Mucosa of descending colon (tissue), 3 donors: ENCODE data around the gene GNAQ. TPM values are rescaled to one million over a fixed set of nuclear protein-coding genes. Genes with fewer than 3 reads are reported as not detected.

Source experiments
- ATAC-seq: fragments of 200-7000 bp; cut with Tn5 transposase; one replicate; pipeline ENCODE4 v1.9.1; 2020; ENCODE audit warnings: mild to moderate bottlenecking, moderate library complexity
- DNase-seq, 3 donors: peaks; one replicate each; pipeline ENCODE4 v3.0.0-alpha.2; 2020
- H3K36me3 ChIP-seq: fragments of 200-600 bp; one replicate; pipeline ENCODE4 v1.8.0; 2021; ENCODE audit warnings: low read depth, mild to moderate bottlenecking
- H3K4me1 ChIP-seq: fragments of 200-600 bp; one replicate; pipeline ENCODE4 v1.8.0; 2021; ENCODE audit warnings: low read depth, mild to moderate bottlenecking
- H3K4me3 ChIP-seq: fragments of 200-600 bp; one replicate; pipeline ENCODE4 v1.8.0; 2021; ENCODE audit warnings: mild to moderate bottlenecking
- H3K9me3 ChIP-seq: fragments of 200-600 bp; one replicate; pipeline ENCODE4 v1.8.0; 2021; ENCODE audit warnings: mild to moderate bottlenecking
- intact Hi-C, 2 donors: fragments of 100-400 bp; cut with DNase I in 1 of 2; cut with micrococcal nuclease in 1 of 2; formaldehyde crosslinking; loops; one replicate each; pipeline versions ENCODE4 v1.11.0 to v1.11.1; 2022; cut with DNase I, micrococcal nuclease
- total RNA-seq, 3 donors: library from RNA; stranded (reverse); fragmentation: NEBNext Ultra II Directional in 2 of 3; extraction: Animal tissue kit (Norgen Biotek cat#: 25700) in 2 of 3; gene quantifications; one replicate each; pipeline versions ENCODE4 v1.2.1 to v1.2.4, GENCODE V29; 2021 to 2023
- TF ChIP-seq, protein P1 (sequence below): fragments of 200-600 bp; IDR thresholded peaks from one replicate; pipeline ENCODE4 v1.8.0; 2022; ENCODE audit warnings: antibody characterized with exemption, mild to moderate bottlenecking
- donor health status: DM: no; HTN: no; CAD: no; lungs with moderate emphysema.
- donor health status: DM: no; HTN: no; CAD: no.
- donor health status: DM: no; HTN: yes; CAD: no.

The GNAQ gene
- total RNA-seq, 3 donors from 2014 or later = 95.9 to 115 (median 104) TPM

- TF ChIP-seq, protein P1, sequence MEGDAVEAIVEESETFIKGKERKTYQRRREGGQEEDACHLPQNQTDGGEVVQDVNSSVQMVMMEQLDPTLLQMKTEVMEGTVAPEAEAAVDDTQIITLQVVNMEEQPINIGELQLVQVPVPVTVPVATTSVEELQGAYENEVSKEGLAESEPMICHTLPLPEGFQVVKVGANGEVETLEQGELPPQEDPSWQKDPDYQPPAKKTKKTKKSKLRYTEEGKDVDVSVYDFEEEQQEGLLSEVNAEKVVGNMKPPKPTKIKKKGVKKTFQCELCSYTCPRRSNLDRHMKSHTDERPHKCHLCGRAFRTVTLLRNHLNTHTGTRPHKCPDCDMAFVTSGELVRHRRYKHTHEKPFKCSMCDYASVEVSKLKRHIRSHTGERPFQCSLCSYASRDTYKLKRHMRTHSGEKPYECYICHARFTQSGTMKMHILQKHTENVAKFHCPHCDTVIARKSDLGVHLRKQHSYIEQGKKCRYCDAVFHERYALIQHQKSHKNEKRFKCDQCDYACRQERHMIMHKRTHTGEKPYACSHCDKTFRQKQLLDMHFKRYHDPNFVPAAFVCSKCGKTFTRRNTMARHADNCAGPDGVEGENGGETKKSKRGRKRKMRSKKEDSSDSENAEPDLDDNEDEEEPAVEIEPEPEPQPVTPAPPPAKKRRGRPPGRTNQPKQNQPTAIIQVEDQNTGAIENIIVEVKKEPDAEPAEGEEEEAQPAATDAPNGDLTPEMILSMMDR = no peak
- no peaks in the 10 kb centered on the region for H3K36me3 ChIP-seq
- ATAC-seq (no peak), DNase-seq (no peak)
- intact Hi-C loops = no loop called here
- H3K4me3 ChIP-seq = no peak overlapping the region
- H3K4me1 ChIP-seq = no peaks in the 10 kb centered on the region
- no peaks in the 10 kb centered on the region for H3K9me3 ChIP-seq
Measured at GRCh38 chr9:77960356-77961153, 71.1 kb downstream of the GNAQ start.

DNA sequence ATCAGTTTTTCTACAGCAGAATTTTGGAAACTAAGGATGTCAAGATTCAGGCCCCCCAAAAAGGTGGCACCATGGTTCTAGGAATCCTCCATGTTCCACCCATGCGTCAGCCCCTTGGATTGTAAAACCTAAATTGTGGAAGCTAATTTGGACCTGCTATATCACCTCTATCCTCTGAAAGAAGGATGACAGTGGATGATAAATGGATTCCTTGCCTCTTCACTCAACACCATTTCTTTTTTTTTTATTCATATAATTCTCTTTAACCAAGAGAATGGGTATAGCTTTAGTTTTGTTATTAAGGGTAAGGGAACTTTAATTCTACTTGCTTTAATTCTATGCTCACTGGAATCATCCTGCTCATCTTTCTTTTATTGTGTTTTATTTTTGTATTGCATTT, 71.8 kb downstream of the GNAQ start:
- intact Hi-C loops = no loop called here
- Histone ChIP-seq H3K4me1 (no peaks in the 10 kb centered on the region), H3K9me3 (no peaks in the 10 kb centered on the region), H3K4me3 (no peak overlapping the region), H3K36me3 (no peaks in the 10 kb centered on the region)
- DNase-seq = no peak
- no peak for ATAC-seq
- TF ChIP-seq, protein P1 = no peak

DNA sequence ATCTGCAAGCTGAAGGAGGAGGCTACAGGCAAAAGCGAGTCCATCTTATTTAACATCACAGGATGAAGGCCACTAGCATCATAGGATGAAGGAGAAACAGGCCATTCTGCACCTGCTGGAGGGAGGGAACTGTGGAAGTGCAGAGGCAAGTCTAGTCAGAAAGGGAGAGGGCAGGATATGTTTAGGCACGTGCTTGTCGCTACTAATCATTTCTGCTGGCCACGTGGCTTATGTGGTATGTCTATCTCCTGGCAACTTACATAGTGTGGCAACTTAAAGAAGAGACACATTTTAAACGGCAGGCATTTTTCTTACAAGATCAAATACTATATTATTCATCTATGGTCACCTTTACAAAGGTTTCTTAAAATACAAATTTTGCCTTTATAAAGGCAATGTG, 74.0 kb downstream of the GNAQ start:
- DNase-seq = no peak
- Histone ChIP-seq H3K9me3 (no peaks in the 10 kb centered on the region), H3K4me1 (peaks cover 20% of the 10 kb centered on the region), H3K36me3 (no peaks in the 10 kb centered on the region), H3K4me3 (no peak overlapping the region)
- no peak for ATAC-seq
- TF ChIP-seq, protein P1 = no peak
- intact Hi-C loops = no loop called here

- intact Hi-C loops = no loop called here
- H3K9me3 ChIP-seq = no peaks in the 10 kb centered on the region
- no peak overlapping the region for H3K4me3 ChIP-seq
- ATAC-seq (no peak), DNase-seq (no peak)
- TF ChIP-seq, protein P1 = no peak
- no peaks in the 10 kb centered on the region for H3K36me3 ChIP-seq
- H3K4me1 ChIP-seq = peaks cover 20% of the 10 kb centered on the region
Measured at GRCh38 chr9:77956555-77956954, 75.1 kb downstream of the GNAQ start.

DNA sequence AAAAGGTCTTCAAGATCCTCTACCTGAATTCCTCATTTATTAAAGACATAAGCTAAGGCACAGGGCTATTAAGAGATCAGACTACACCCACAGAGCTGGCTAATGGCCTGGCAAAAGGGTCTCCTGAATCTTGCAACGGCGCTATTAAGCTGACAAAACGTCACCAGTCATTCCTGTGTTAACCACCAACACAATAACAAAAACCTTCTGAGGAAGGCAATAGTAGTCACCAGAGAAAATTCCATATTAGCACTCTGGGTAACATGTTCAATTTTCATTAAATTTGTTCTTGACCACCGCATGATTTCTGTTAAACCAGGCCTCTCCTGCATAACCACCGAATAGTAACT, 77.0 kb downstream of the GNAQ start:
- no peaks in the 10 kb centered on the region for H3K9me3 ChIP-seq
- peaks cover 25% of the 10 kb centered on the region for H3K4me1 ChIP-seq
- H3K4me3 ChIP-seq = no peak overlapping the region
- no peaks in the 10 kb centered on the region for H3K36me3 ChIP-seq
- DNase-seq = no peak
- ATAC-seq = no peak
- intact Hi-C loops = no loop called here
- TF ChIP-seq, protein P1 = no peak
